Adrenal gland (tissue), 12 donors: Measurements from ENCODE around the gene SPRY2. TPM values are rescaled to one million over a fixed set of nuclear protein-coding genes. Genes with fewer than 3 reads are reported as not detected.

ENCODE experiments used
- DNase-seq, 7 donors: peaks; one replicate each; pipeline ENCODE4 v3.0.0-alpha.2; 2019 to 2020
- H3K27ac ChIP-seq, 5 donors: fragments of 200-600 bp; sonication (generic) in 4 of 5; 1 replicate in 3 of 5; 2 replicates in 2 of 5; pipeline versions ENCODE4 v1.5.1 to v1.8.0; 2016 to 2020; ENCODE audit warnings: mild to moderate bottlenecking in 1 of 5
- H3K27me3 ChIP-seq: fragments of 200-600 bp; 2 replicates; pipeline ENCODE4 v1.8.0; 2021
- H3K36me3 ChIP-seq, 2 donors: fragments of 200-600 bp; replicated peaks in 1 of 2; 1 replicate in 1 of 2; 2 replicates in 1 of 2; pipeline versions ENCODE4 v1.5.1 to v1.8.0; 2018 to 2022
- H3K4me1 ChIP-seq, 2 donors: fragments of 200-600 bp; replicated peaks in 1 of 2; 1 replicate in 1 of 2; 2 replicates in 1 of 2; pipeline versions ENCODE4 v1.5.1 to v1.8.0; 2018 to 2021
- H3K4me3 ChIP-seq, 4 donors: fragments of 200-600 bp; sonication (generic) in 3 of 4; one replicate each; pipeline ENCODE4 v1.5.1; 2016 to 2018
- H3K9me3 ChIP-seq, 3 donors: fragments of 200-600 bp; sonication (generic) in 1 of 3; replicated peaks in 1 of 3; 1 replicate in 2 of 3; 2 replicates in 1 of 3; pipeline versions ENCODE4 v1.5.1 to v1.8.0; 2016 to 2021
- POLR2A ChIP-seq, 2 donors: fragments of 450-650 bp; IDR thresholded peaks; one replicate each; pipeline ENCODE4 v1.6.1; 2017; ENCODE audit warnings: antibody characterized with exemption in 2 of 2, mild to moderate bottlenecking in 2 of 2, moderate library complexity in 1 of 2
- WGBS, 4 donors: extraction: QIAGEN DNeasy Blood & Tissue Kit in 2 of 4; methylation state at CpG; one replicate each; pipeline versions ENCODE4 v1.1.5 to v1.1.7; 2013 to 2017; 5-methylcytosine and 5-hydroxymethylcytosine counted together
- intact Hi-C, 2 donors: fragments of 100-400 bp; cut with DNase I; formaldehyde crosslinking; loops; one replicate each; pipeline versions ENCODE4 v1.14.1 to v1.15.0; 2022 to 2023
- polyA plus RNA-seq, 3 donors: library from polyadenylated mRNA; stranded (reverse); fragments of 200-250 nt in 2 of 3; fragments of 350-450 nt in 1 of 3; fragmentation: Illumina TruSeq in 1 of 3; extraction: RNeasy Lipid Tissue Mini Kit (QIAGEN cat#74804) in 1 of 3; gene quantifications; one replicate each; pipeline ENCODE4 v1.2.3, GENCODE V29; 2013 to 2014
- total RNA-seq, 9 donors: library from RNA; depleted of rRNA in 4 of 9; stranded (reverse); fragments of >200 nt in 4 of 9; fragments of 120-200 nt in 1 of 9; fragmentation: NEBNext Ultra II Directional in 1 of 9; extraction: Animal tissue kit (Norgen Biotek cat#: 25700) in 1 of 9; gene quantifications; one replicate each; pipeline versions ENCODE4 v1.1.0 to v1.2.4, GENCODE V29; 2013 to 2023
- TF ChIP-seq, protein P1 (sequence below), 6 experiments: fragments of 450-650 bp in 4 of 6; fragments of 200-600 bp in 2 of 6; sonication (generic) in 1 of 6; IDR thresholded peaks; 1 replicate in 5 of 6; 2 replicates in 1 of 6; pipeline versions ENCODE4 v1.5.1 to v1.8.0; 2016 to 2021; ENCODE audit warnings: antibody characterized with exemption in 6 of 6, mild to moderate bottlenecking in 2 of 6, moderate library complexity in 1 of 6
- donor health status: healthy with polysubstance abuse.
- donor health status: Bipolar disorder and iron deficiency.
- donor health status: DM: yes; HTN: yes; CAD: no.
- donor health status: DM: no; HTN: no; CAD: no.
- donor health status: DM: no; HTN: no; CAD: no.
- donor health status: DM: yes; HTN: yes; CAD: no.

SPRY2 gene
- total and polyA plus RNA-seq, 12 donors, result 10.9 to 36.7 (median 22.1) TPM

DNA sequence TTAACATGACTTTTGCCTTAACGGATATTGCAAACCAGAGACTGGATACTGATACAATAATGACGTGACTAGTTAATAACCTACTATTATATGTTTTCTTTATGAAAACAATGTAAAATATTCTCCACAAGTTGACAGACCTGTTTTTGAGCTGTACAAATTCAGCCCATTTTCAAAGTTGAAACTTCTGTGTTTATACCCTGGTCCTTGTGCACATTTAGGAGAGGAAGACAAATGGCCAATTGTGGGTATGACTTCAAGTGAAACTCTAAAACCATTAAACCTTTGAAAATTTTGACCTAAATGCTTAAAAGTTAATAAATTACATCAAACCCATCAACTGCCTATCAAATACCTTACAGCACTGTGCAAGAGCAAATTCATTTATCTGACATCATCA is 8.9 kb downstream of the SPRY2 start:
- 90 to 99% (median 97%) methylated on average over 2 of the region's 2 CpGs for WGBS, 4 donors
- intact Hi-C loops, result no loop called here

DNA sequence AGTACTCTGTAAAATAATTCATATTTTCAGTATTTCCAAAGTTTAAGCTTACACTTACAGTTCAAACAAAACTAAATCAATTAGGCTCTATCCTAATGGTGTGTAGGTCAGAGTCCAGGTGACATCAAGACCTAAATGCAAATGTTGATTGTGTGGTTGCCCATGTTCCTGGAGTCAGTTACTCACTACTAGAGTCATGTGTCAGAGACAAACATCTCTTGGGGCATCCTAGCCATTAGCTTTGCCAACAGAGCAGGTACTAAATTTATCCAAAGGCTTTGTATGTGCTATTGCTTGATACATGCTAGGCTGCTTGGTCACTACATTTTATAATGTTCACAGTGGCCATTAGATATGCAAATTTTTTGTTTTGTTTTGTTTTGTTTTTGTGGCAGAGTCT is 11.7 kb downstream of the SPRY2 start:
- intact Hi-C loops, result no loop called here
- DNase-seq, result no peak
- no peaks in the 10 kb centered on the region for H3K27me3 ChIP-seq
- H3K4me3 ChIP-seq, result no peak overlapping the region
- H3K36me3 ChIP-seq, result no peaks in the 10 kb centered on the region
- no peak overlapping the region for H3K27ac ChIP-seq
- no peak for TF ChIP-seq POLR2A (IDR thresholded peaks at IDR 0.05)
- TF ChIP-seq, protein P1, sequence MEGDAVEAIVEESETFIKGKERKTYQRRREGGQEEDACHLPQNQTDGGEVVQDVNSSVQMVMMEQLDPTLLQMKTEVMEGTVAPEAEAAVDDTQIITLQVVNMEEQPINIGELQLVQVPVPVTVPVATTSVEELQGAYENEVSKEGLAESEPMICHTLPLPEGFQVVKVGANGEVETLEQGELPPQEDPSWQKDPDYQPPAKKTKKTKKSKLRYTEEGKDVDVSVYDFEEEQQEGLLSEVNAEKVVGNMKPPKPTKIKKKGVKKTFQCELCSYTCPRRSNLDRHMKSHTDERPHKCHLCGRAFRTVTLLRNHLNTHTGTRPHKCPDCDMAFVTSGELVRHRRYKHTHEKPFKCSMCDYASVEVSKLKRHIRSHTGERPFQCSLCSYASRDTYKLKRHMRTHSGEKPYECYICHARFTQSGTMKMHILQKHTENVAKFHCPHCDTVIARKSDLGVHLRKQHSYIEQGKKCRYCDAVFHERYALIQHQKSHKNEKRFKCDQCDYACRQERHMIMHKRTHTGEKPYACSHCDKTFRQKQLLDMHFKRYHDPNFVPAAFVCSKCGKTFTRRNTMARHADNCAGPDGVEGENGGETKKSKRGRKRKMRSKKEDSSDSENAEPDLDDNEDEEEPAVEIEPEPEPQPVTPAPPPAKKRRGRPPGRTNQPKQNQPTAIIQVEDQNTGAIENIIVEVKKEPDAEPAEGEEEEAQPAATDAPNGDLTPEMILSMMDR (IDR thresholded peaks at IDR 0.05), result no peak
- H3K9me3 ChIP-seq, result no peaks in the 10 kb centered on the region
- no peaks in the 10 kb centered on the region for H3K4me1 ChIP-seq

More for the DNA sequence above, 8.9 kb downstream of the SPRY2 start:
- Histone ChIP-seq H3K27ac (no peak overlapping the region), H3K4me3 (no peak overlapping the region), H3K9me3 (no peaks in the 10 kb centered on the region), H3K27me3 (no peaks in the 10 kb centered on the region), H3K4me1 (peaks cover 0 to 24% of the 10 kb centered on the region in 2 donors), H3K36me3 (peaks cover 0 to 5% of the 10 kb centered on the region in 2 donors)
- DNase-seq, result no peak
- TF ChIP-seq POLR2A (IDR thresholded peaks at IDR 0.05), result no peak
- TF ChIP-seq, protein P1 (IDR thresholded peaks at IDR 0.05), result no peak

DNA sequence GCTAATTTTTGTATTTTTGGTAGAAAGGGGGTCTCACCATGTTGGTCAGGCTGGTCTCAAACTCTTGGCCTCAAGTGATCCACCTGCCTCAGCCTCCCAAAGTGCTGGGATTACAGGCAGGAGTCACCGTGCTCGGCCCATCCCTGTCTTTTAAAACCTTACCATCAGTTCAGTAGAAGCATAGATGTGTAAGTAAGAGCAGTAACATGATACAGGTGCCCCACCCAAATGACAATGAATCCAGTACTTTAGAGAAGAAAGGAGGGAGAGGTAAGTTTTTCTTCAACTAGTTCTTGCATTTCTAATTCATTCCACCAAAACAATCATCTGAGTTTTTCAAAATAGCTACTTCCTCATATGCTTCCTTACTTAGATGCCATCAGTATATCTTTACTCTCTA is 21.9 kb downstream of the SPRY2 start:
- DNase-seq, result no peak
- H3K4me3 ChIP-seq, result no peak overlapping the region
- H3K36me3 ChIP-seq, result no peaks in the 10 kb centered on the region
- no peaks in the 10 kb centered on the region for H3K27me3 ChIP-seq
- no peak overlapping the region for H3K27ac ChIP-seq
- H3K4me1 ChIP-seq, result no peaks in the 10 kb centered on the region
- TF ChIP-seq, protein P1 (IDR thresholded peaks at IDR 0.05), result no peak
- TF ChIP-seq POLR2A (IDR thresholded peaks at IDR 0.05), result no peak
- intact Hi-C loops, result no loop called here
- 94 to 100% (median 97%) methylated on average over 2 of the region's 2 CpGs for WGBS, 4 donors
- no peaks in the 10 kb centered on the region for H3K9me3 ChIP-seq

DNA sequence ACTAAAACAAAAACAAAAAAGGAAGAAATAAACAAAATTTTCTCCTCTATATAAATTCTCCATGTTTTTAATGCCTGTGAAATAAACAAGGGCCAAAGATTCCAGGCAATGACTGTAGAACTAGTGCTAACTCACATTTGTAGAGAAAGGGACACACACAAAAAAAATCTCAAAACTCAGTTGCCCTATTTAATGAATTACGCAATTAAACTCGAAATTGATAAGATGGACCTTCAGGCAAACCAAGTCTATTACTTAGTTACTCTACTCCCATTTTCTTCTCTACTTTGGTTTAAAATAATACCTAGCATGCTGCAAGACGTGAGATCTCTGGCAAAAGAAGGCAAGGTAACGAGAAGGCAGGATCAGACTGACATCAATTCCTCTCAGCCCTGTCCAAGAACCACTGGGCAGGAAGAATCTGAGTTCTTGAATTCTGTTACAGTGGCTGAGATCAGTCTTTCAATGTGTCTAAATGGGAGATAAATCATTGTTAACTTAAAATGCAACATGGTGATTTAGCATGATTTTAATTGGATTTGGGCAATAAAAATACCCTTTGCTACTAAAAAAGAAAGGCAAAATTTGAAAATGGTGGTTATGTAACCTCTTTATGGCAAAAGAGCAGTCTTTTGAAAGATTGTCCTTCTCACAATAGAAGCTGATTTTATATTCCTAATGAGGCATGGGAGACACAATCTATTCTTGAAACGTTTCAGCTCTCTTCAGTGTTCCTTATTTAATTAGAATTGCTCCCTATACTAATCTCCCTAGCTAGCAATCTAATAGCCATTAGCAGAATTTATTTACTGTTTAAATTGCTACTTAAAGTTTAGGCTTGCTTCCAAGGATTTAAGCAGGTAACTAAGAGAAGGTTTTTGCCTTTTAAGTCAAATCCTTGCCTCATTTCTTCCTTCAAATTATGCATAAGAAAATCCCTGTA is 25.9 kb downstream of the SPRY2 start:
- H3K4me3 ChIP-seq, result no peak overlapping the region
- no peak for TF ChIP-seq POLR2A (IDR thresholded peaks at IDR 0.05)
- TF ChIP-seq, protein P1 (IDR thresholded peaks at IDR 0.05), result no peak
- no peaks in the 10 kb centered on the region for H3K27me3 ChIP-seq
- H3K27ac ChIP-seq, result no peak overlapping the region
- H3K36me3 ChIP-seq, result no peaks in the 10 kb centered on the region
- no peak for DNase-seq
- 79 to 82% (median 80%) methylated on average over 5 of the region's 5 CpGs for WGBS, 4 donors
- intact Hi-C loops, result no loop called here
- no peaks in the 10 kb centered on the region for H3K9me3 ChIP-seq
- no peaks in the 10 kb centered on the region for H3K4me1 ChIP-seq
